Effector CD4-positive, alpha-beta T cell (primary cell): ENCODE results near the gene SCUBE1.

ENCODE experiments used
- DNase-seq: peaks from one replicate; pipeline ENCODE4 v3.0.0-alpha.2; 2020

SCUBE1 gene

DNA sequence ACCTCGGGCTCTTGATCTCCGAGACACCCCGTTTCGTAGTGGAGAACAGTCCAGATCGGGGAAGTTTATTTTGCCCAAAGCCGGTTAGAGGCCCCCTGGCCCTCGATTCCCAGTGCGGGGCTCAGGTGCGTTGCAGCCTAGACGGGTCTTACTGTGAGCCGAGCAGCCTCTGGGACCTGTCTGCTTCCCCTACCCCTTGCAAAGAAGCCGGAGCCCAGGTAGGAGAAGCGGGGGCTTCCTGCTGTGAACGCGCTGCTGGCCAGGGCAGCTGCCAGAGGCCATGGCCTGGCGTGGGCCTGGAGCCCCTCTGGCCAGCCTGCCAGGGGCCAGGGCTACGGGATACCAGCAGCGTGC, 191.2 kb downstream of the SCUBE1 start:
- no peak for DNase-seq

DNA sequence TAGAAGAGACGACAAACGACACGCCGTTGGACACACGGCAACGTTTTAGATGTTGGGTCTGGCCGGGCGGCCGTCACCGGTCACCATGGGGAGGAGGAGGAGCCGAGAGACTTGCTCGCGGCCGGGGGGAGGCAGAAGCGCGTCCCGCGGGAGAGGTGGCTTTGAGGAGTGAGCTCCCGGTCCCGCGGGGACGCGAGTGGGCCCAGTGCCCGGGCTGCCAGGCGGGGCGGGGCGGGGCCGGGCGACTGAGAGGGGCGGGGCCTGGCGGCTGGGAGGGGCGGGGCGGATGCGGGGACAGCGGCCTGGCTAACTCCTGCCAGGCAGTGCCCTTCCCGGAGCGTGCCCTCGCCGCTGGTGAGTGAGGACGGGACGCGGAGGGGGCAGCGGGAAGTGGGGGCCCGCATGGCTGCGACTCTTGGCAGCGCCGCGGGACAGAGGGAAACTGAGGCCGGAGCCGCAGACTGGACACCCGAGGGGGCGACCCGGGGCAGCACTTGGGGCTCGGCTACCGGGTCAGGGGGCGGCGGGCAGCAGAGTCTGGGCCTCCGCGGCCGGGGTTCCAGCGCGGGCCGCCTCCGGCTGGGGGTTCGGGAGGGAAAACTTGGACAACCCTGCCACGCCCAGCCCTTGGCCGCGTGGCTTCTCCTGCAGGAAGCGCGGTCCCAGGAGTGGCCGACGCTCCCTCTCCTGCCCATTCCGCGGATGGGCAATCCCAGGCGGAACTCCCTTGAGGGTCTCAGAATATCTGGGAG, 191.7 kb downstream of the SCUBE1 start, which contains the start of gene TSPO:
Gene TSPO (plus strand): TSS at position 309 of the 752 bp plus-strand sequence. CDS start 7,680 bp downstream, outside the sequence.
- peak; percentile 43 for DNase-seq

DNA sequence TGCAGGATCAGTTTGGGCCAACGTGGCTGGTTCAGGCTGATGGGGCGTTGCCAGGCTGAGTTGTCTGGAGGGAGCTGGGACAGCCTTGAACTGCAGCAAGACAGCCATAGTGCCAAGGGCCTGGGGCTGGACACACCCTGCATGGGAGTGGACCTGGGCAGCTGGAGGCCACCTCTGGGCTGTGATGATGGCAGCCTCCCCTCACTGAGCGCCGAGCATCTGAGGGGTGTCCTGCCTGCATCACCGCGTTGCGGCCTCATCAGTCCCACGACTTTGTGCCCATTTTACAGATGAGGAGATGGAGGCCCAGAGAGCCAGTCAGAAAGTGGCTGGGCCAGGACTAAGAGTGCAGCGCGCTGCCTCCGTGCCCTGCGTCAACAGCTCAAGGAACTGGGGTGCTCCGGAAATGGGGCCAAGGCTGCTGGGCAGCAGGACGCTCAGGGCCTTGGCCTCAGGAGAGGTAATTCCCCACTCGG, 192.4 kb downstream of the SCUBE1 start:
- DNase-seq, result no peak

DNA sequence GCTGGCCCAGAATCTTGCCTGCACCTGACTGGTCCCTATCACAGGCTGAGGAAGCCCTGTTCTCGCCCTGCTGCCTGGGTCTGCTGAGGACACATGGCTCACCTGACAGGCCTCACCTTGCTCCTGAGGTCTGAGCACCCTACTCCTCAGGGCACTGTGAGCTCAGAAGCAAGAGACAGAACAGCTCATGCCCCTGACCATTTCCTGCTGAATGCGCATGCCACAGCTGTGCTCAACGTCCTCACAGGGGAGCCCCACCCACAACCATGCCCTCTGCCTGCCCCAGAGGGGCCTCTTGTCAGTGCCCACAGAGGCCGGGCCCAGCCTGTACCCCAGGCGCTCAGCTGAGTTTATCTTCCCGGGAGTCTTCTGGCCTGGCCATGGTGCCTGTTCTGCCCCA, 194.6 kb downstream of the SCUBE1 start:
- DNase-seq, result no peak

DNA sequence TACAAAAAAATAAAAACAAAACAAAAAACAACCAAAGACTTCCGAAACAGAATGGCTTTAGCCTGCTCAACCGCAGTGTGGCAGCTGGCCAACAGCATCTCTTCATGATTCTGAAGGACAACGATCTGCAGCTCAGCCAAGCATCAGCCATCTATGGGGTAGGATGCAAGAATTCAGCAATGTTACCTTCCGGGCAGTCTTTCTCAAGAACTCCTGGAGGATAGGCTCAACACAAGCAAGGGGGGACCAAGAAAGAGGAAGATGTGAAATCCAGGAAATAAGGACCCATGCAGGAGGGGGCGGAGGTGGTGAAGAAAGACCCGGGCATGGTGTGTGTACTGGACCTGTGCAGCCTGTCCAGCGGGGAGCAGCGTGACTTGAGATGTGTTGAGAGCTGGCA, 195.4 kb downstream of the SCUBE1 start:
- DNase-seq, result no peak
